Measurements from ENCODE around the gene MSRB1. TPM values are rescaled to one million over a fixed set of nuclear protein-coding genes. Genes with fewer than 3 reads are reported as not detected.

MSRB1 gene
- total and polyA plus RNA-seq, 2 donors (not counting 3 experiments of a cell fraction or from before 2014, with no cell fraction given) = 25.0 to 42.1 TPM

DNA sequence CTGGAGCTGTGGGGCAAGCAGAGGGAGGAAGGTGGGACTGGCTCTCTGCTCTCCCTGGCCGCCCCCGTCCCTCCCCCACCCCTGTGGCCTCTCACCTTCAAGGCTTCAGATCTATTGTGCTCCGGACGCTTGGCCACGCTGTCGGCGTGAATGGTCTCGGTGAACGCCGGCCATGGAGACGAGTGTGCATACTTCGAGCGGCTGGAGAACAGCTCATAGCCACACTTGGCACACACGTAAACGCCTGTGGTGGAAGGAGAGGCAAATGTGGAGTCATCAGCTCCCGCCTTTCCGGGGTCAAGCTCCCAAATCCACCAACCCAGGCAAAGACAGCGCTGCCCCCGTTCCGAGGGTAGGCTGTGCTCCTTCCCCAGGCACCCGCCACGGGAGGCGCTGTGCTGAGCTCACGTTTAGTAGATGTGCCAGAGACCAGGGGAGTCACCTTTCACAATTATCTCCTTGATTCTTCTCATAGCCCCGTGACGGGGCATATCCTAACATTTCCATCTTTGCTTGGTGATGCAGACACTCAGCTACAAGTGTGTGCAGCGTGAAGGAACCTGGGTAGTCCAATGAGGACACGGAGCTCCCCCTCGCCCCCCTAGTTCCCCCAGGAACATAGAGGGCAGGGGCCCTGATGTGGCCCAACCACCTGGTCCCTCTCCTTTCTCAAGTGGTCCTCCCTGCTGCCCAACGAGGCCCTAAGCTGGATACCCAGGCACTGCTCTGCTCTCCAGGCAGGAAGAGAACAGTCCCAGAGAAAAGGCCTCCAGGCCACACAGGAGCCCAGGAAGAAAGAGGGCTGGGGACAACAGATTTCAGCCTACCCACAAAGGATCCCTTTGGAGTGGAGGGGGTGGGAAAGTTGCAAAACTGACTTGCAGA, 1.6 kb downstream of the MSRB1 start:
- POLR2A ChIA-PET = no interaction called here
- no peak overlapping the region for H3K27ac ChIP-seq (ENCODE audit: insufficient read depth, low read depth, low read length)
- H4K20me1 ChIP-seq (replicated peaks; ENCODE audit: control insufficient read depth, extremely low read depth, insufficient read depth, low read length) = no peaks in the 10 kb centered on the region
- CTCF ChIA-PET = interaction anchor here (1.0 kb wide), 1 partner anchor 199 kb away, joined by 3 read pairs; no protein-coding TSS in a partner anchor
- peaks cover 0 to 15% of the 10 kb centered on the region in 2 experiments for H3K36me3 ChIP-seq (ENCODE audit: control insufficient read depth in 2 of 2, extremely low read depth in 1 of 2, insufficient read depth in 2 of 2, low read length in 2 of 2)
- no peak for DNase-seq (ENCODE audit: low read depth, low spot score)
- peak overlapping the region in 1 of 3 experiments; percentile 1 for H3K4me3 ChIP-seq (replicated peaks in 1 of 3; ENCODE audit: insufficient read depth in 1 of 3, low read depth in 1 of 3, low read length in 3 of 3)
- no peak overlapping the region for H3K9ac ChIP-seq (replicated peaks; ENCODE audit: extremely low read depth, insufficient read depth, low read length)
- FAIRE-seq = no peak
- intact Hi-C loops (cut with micrococcal nuclease) (loop anchor here (2.0 kb wide), 1 partner anchor 13 kb away; no protein-coding TSS in a partner anchor), dilution Hi-C loops (cut with MboI; ENCODE audit: extremely low pct_ligation_motif_present, low sequenced_read_pairs) (no loop called here)
- H3K4me2 ChIP-seq (ENCODE audit: insufficient read depth, low read length) = no peak overlapping the region
- H2AFZ ChIP-seq (ENCODE audit: low read depth, low read length) = no peak overlapping the region
- no peaks in the 10 kb centered on the region for H3K9me3 ChIP-seq (replicated peaks; ENCODE audit: control insufficient read depth, insufficient read depth, low read length)
- H3K4me1 ChIP-seq (ENCODE audit: control insufficient read depth, extremely low read depth, insufficient read depth, low read length) = peaks cover 12% of the 10 kb centered on the region
- no peaks in the 10 kb centered on the region for H3K79me2 ChIP-seq (ENCODE audit: control insufficient read depth, insufficient read depth, low read length)
- BruUV-seq (replicated peaks) = no TSS peak
- no peaks in the 10 kb centered on the region for H3K9me1 ChIP-seq (replicated peaks; ENCODE audit: control insufficient read depth, extremely low read depth, insufficient read depth, low read length)
- no peaks in the 10 kb centered on the region for H3K27me3 ChIP-seq (ENCODE audit: control insufficient read depth in 2 of 2, insufficient read depth in 2 of 2, low read length in 2 of 2)
- no peak for TF ChIP-seq MYC (IDR thresholded peaks at IDR 0.05; ENCODE audit: low read depth, low read length)
- TF ChIP-seq, protein P1, sequence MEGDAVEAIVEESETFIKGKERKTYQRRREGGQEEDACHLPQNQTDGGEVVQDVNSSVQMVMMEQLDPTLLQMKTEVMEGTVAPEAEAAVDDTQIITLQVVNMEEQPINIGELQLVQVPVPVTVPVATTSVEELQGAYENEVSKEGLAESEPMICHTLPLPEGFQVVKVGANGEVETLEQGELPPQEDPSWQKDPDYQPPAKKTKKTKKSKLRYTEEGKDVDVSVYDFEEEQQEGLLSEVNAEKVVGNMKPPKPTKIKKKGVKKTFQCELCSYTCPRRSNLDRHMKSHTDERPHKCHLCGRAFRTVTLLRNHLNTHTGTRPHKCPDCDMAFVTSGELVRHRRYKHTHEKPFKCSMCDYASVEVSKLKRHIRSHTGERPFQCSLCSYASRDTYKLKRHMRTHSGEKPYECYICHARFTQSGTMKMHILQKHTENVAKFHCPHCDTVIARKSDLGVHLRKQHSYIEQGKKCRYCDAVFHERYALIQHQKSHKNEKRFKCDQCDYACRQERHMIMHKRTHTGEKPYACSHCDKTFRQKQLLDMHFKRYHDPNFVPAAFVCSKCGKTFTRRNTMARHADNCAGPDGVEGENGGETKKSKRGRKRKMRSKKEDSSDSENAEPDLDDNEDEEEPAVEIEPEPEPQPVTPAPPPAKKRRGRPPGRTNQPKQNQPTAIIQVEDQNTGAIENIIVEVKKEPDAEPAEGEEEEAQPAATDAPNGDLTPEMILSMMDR (IDR thresholded peaks at IDR 0.05; ENCODE audit: extremely low read depth in 1 of 2, insufficient read depth in 1 of 2, low read depth in 1 of 2, low read length in 2 of 2) = peak in 1 of 2 donors; percentile 8

Measured in endothelial cell of umbilical vein (primary cell).